Lower leg skin (tissue), 3 donors: ENCODE results near the gene WNT7B.

Experiments
- CTCF ChIP-seq, 3 donors: fragments of 450-650 bp; IDR thresholded peaks; one replicate each; pipeline ENCODE4 v1.5.1; 2016; ENCODE audit warnings: antibody characterized with exemption in 3 of 3, mild to moderate bottlenecking in 3 of 3, moderate library complexity in 2 of 3
- POLR2A ChIP-seq, 2 donors: fragments of 450-650 bp; IDR thresholded peaks; one replicate each; pipeline ENCODE4 v1.6.1; 2016 to 2017; ENCODE audit warnings: antibody characterized with exemption in 2 of 2, mild to moderate bottlenecking in 1 of 2, moderate library complexity in 1 of 2

- TF ChIP-seq POLR2A (IDR thresholded peaks at IDR 0.05) (no peak), CTCF (IDR thresholded peaks at IDR 0.05) (no peak)
These were observed 4.1 kb downstream of the WNT7B start for GRCh38 chr22:45972889-45973253.
